ENCODE results near the gene LRTM2.

Gene LRTM2

DNA sequence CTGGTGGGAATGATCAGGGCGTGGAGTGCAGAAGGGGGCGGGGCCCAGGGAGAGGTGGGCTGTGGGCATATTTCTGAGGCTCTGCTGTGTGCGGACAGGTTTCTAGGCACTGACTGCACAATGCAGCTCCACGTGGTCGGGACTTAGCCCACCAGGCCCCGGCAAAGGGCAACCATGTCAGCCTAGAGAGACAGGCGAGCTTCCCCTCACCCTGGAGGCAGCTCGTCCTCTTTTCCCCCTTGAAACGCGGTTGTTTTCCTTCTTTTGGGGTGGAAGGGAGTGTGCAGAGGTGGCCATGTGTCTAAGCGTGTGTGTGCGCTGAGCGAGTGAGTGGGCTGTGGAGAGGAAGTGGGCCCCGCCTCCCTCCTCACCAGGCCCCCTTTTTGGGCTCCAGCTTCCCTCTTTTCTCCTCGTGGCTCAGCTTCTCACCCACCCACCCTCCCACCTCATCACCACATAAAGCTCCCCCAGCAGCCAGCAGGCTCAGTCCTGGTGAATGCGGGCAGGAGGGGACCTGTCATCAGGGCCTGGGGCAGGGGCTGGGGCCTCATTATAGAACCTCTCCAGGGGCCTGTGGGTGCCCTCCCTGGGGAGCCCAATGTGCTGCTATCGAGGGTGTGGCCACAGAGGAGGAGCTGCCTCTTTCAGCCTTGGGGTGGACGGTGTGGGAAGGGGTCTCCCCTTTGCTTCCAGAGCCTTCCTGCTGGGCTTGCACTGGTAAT is 22.0 kb downstream of the LRTM2 start:
- FAIRE-seq (no peak), DNase-seq (ENCODE audit: low spot score) (no peak)

GRCh38 chr12:1842905-1843640 is 22.7 kb downstream of the LRTM2 start:
- FAIRE-seq (no peak), DNase-seq (ENCODE audit: low spot score) (no peak)

GRCh38 chr12:1843641-1844005 is 23.3 kb downstream of the LRTM2 start:
- no peak for DNase-seq (ENCODE audit: low spot score)
- no peak for FAIRE-seq

DNA sequence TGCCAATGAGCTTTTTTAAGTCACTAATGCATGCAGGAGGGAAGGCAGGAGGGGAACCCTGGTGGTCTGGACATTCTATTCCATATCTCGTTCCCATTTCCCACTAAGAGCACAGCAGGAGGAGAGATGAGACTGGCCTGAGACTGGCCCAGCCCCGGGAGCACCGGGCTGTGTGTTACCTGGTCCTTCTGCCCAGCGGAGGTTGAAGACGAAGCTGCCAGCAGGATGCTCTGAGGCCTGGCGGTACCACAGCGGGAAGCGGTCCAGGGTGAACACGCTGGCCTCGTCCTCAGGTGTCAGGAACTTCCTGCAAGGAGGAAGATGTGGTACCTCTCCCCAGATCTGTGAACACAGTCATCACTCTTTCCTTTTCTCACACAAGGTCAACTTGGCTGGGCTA is 23.9 kb downstream of the LRTM2 start:
- no peak for DNase-seq (ENCODE audit: low spot score)
- FAIRE-seq: no peak

DNA sequence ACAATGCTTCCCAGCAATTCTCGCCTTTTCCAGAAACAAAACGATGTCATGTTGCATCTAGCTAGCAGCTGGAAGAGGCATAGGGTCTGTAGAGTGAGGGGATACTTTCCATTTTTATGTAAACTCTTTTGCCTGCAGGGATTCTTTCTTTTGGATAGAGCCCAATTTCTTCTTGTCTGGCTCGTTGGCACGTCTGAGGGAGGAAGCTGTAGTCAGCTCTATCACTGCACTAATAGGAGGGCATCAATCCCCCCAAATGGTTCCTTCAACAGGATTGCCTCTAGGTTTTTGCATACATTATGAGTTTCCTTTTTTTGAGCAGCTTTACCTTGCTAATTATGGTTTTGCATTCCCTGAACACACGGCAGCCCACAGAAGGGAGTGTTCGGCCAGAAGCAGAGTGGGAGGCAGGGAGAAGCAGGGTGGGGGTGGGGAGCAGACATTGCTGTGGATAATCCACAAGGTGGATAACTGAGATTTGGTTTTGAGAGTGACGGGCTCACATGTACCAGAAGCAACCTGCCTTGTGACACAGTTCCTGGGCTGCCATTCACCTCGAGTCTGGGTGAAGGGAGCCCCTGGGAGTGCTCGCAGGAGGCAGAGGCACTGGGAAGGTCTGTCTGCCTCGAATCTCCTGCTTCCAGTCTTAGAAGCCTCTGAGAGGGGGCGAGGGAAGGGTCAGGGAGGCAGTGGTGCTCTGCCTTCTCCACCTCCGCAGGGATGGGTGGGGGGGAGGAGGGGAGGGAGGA is 24.5 kb downstream of the LRTM2 start:
- FAIRE-seq (no peak), DNase-seq (ENCODE audit: low spot score) (no peak)

- FAIRE-seq: no peak
- no peak for DNase-seq (ENCODE audit: low spot score)
Measured at GRCh38 chr12:1845427-1845826, 25.1 kb downstream of the LRTM2 start.

DNA sequence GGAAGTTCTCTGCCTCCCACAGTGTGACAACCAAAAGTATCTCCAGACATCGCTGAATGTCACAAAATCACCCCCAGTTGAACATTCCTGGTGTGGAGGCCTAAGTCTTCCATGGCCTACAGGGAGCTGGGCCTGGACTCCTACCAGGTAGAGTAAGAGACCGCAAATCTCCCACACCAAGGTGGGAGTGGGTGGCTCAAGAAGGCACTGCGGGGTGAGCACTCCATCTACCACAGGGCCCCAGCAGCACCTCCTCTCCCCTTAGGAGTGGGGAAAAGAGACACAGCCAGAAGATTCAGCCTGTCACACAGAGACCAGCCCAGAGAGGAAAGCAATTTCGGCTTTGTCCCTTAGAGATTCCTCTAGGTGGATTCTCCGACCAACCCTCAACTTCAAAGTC is 25.5 kb downstream of the LRTM2 start:
- DNase-seq (ENCODE audit: low spot score): no peak
- no peak for FAIRE-seq

GRCh38 chr12:1846421-1847405 is 26.3 kb downstream of the LRTM2 start:
- FAIRE-seq: no peak
- DNase-seq (ENCODE audit: low spot score): no peak

DNA sequence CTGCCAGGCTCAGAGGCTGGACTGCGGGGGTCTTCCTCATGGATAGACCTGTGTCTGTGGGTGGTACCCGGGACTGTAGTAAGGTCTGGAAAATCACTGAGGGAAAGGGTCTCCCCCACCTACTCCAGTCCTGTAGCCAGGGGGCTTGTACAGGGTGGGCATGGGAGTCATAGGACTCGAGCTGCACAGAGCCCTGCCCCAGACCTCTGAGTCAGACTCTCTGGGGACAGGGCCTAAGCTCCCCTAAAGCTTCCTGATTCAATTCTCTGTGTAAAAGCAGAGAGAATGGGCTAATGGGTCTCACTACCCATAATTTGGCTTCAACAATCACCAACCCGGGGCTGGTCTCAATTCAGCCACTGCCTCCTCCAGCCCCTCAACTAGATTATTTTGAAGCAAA is 27.0 kb downstream of the LRTM2 start:
- no peak for FAIRE-seq
- no peak for DNase-seq (ENCODE audit: low spot score)

DNA sequence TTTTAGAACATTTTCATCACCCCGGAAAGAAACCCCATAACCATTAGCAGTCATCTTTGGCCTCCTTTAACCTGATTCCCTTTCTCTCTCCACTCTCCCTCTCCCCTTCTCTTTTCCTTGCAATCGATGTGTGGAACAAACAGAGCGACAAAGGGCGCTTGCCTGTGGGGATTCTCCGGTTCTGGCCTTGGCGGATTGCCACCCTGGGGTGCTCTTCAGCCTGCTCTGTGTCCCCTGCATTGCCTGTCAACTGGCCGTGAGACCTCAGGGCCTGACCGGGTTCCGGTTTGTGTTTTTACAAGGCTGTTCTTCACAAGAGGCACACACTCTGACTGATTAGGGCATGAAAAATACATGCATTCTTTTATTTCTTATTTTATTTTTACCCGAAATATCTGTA is 27.8 kb downstream of the LRTM2 start:
- DNase-seq (ENCODE audit: low spot score): no peak
- no peak for FAIRE-seq

DNA sequence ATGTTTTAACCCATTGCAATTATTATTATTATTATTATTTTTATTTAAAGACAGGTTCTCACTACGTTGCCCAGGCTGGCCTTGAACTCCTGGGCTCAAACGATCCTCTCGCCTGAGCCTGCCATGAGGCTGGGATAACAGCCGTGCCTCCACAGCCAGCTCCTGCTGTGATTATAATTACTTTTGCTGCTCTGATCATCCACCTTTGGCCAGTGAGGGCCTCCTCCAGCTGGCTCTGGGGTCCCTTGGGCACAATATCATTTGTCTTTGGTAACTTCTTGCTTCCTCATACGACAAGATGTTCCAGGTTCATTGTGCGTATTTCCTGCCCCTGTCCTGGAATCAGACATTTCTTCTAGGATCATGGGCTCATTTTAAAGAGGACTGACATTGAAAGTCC is 28.4 kb downstream of the LRTM2 start:
- no peak for FAIRE-seq
- DNase-seq (ENCODE audit: low spot score): no peak

DNA sequence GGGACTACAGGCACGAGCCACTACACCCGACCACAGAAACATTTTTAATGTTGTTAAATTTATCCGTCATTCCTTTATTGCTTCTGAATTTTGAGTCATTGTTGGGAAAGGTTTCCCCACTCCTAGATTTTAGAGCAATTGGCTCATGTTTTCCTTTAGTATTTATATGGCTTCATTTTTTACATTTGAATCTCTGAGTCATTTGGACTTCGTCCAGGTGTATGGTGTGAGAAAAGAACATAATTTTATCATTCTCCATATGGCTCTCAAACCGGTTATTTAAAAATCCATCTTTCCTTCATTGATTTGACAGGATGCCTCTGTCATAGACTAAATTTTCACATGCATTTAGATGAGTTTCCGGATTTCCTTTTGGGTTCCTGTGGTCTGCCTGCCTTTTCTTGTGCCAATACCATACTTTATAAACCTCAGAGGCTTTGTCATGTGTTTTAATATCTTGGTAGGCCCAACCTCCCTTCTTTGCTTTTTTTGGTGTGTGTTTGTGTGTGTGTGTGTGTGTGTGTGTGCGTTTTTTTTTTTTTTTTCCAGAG is 30.9 kb downstream of the LRTM2 start:
- no peak for FAIRE-seq
- DNase-seq (ENCODE audit: low spot score): no peak

DNA sequence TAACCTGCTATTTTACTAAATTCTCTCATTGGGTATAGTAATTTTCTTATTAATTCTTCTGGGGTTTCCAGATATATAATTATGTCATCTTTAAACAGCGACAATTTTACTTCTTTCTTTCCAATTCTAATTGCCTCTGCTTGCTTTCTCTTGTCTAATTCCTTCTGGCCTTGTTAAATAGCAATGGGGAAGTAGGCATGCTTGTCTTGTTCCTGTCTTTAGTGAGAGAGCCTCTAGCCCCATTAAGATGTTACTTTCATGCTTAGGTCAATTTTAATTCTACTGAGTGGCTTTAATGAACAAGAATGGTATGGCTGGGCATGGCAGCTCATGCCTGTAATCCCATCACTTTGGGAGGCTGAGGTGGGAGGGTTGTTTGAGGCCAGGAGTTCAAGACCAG is 31.7 kb downstream of the LRTM2 start:
- DNase-seq (ENCODE audit: low spot score): no peak
- FAIRE-seq: no peak

DNA sequence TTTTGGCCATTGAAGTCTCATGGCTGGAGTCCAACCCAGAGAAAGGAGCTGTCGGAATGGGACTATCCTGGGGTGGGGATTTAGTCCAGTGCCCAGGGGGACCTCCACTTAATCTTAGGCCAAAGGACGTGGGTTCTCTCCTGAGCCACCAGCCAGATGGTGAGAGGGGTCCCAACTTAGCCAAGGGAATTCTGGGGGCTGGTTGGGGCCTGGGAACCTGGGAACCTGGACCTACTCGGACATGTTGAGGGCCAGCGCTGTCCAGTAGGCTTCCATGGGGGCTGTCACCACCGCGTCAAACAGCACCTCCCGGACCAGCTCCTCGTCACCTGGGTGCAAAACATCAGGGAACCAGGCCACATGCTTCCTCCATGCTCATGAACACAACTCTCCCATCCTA is 33.4 kb downstream of the LRTM2 start:
- DNase-seq (ENCODE audit: low spot score) (no peak), FAIRE-seq (no peak)

- DNase-seq (ENCODE audit: low spot score): no peak
- FAIRE-seq: no peak
Measured at GRCh38 chr12:1855241-1855640, 34.9 kb downstream of the LRTM2 start.

- FAIRE-seq (no peak), DNase-seq (ENCODE audit: low spot score) (no peak)
Measured at GRCh38 chr12:1857086-1857485, 36.7 kb downstream of the LRTM2 start.

- DNase-seq (ENCODE audit: low spot score): no peak
- no peak for FAIRE-seq
Measured at GRCh38 chr12:1857821-1858220, 37.5 kb downstream of the LRTM2 start.

DNA sequence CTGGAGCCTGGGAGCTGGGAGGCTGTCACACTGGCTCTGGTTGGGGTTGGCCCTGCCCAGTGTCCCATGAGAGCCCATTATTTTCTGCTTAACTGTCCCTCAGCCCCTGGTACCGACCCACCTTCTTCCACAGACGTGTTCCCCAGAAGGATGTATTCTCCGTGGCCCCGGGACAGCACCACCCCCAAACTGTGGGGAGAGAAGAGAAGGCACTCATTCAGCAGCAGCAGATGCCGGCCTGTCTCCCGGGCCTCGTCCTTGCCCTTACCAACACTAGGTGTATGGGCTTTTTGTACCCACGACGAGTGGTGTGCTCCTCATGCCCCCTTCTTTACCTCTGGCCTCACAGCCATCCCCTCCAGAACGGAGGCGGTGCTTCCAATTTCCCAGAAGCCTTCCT is 38.1 kb downstream of the LRTM2 start:
- no peak for FAIRE-seq
- no peak for DNase-seq (ENCODE audit: low spot score)

GRCh38 chr12:1859643-1860042 is 39.3 kb downstream of the LRTM2 start:
- peak; percentile 12 for DNase-seq (ENCODE audit: low spot score)
- FAIRE-seq: no peak

GRCh38 chr12:1862973-1863372 is 42.6 kb downstream of the LRTM2 start:
- DNase-seq (ENCODE audit: low spot score): no peak
- no peak for FAIRE-seq

DNA sequence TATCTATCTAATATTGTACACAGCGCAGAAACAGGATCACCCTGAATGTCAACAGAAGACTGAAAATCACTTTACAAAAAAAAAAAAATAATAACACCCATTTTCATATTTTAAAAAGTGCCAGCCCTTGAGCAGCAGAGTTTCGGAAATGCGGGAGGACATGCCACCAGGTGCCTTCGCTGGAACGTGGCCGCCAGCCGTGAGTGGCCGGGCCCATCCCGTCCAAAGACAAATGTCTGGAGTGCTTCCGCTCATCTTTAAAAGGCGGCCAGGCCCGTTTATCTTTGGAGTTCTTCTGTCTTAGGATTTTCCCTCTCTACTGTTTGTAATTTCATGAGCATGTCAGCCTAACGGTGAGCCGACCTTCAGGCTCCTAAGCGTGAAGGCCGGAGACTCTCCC is 43.5 kb downstream of the LRTM2 start:
- FAIRE-seq (no peak), DNase-seq (ENCODE audit: low spot score) (no peak)

All from RCC 7860 (cell line).